Left hindlimb (tissue), 1 donor: ENCODE measurements around the gene TUSC7.

Experiments used
- DNase-seq: peaks from one replicate; pipeline ENCODE4 v3.0.0-alpha.2; 2018

TUSC7 gene

DNA sequence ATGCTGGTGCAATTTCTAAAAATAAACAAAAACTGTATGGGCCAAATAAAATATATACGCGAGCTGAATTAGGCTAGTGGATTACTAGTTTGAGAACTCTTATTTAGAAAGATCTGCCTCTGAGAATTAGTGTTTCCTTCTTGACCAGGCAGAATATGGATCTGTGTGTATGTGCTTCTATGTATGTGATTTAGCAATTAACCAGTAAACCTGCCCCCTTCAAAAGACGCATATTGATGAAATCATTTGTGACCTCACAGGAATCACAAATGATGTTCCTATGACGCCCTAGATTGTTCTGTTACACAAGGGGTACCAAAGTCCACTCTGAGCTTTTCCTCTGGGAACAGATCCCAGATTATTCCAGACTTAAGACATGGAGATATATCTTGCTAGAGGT is at the start of gene TUSC7:
Gene TUSC7, plus strand, starts transcription at position 301 of the 400 bp plus-strand sequence.
- no peak for DNase-seq

- DNase-seq: no peak
Measured at GRCh38 chr3:116661196-116661595, 48.4 kb upstream of the TUSC7 start.

- DNase-seq: no peak
Measured at GRCh38 chr3:116663161-116664110, 46.1 kb upstream of the TUSC7 start.

GRCh38 chr3:116667324-116667723 is 42.3 kb upstream of the TUSC7 start:
- DNase-seq: no peak

DNA sequence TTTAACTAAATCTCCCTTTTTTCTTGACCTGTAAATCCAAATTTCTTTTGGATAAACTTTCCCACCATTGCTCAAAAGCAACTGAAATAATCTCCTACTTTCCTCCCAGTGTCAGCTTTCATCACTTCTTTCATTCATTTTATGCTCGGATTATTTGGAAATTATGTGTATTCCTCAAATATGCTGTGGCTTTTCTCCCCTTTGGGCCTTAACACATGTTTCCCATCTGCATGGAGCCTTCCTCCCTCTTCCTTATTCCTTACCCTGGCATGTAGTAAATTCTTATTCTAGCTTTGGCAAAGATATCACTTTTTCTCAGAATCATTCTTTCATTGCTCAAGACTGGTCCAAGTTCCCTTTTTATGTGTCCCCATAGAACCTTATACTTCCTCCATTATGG is 41.8 kb upstream of the TUSC7 start:
- no peak for DNase-seq

DNA sequence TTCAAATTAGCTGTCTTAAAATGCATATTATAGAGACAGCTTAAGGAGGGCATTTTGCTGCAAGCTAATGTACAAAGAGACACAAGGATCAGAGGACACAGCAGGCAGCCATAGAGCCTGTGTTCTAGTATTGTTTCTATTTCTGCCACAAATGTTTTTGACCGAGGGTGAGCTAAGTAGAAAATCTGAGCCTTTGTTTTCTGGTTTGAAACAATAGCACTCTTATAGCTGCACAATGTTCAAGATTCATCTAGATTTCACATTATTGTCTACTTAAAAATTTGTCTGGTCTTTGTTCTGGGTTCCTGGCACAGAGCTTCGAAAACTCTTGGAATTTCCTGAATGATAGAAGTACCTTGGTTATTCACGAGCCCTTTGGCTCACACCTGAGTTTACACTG is 40.0 kb upstream of the TUSC7 start:
- DNase-seq: no peak

DNA sequence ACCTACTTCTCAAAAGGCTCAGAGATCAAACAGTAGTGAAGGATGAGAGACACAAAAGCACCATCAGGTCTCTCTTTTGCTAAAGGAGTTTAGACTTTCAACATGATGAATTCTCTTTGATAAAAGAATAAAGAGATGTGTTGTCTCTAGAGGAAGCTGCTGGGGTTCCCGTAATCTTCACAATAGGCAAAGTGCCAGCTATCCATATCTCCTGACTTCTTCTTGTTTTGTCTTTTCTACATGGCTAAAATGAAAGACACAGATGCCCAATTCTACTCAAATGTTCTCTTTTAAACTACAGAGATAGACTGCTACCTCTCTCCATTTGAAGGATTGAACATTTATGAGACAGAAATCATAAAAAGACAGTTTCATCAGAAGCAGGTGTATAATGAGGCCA is 38.4 kb upstream of the TUSC7 start:
- DNase-seq: no peak

GRCh38 chr3:116678853-116679252 is 30.7 kb upstream of the TUSC7 start:
- DNase-seq: no peak

DNA sequence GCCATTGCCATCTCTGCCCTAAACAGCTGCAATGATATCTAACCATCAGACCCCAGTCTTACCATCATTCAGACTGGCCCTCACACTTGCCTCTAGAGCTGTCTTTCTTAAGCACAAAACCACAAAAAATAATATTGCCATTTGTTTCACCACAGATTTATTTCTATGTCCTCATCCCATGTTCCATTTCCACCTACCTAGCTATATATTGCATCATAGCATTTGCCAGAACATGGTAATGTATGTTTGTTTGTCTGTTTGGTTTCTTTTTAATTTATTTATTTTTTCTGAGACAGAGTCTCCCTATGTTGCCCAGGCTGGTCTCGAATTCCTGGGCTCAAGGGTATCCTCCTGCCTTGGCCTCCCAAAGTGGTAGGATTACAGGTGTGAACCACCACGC is 18.5 kb upstream of the TUSC7 start:
- no peak for DNase-seq

GRCh38 chr3:116701070-116701469 is 8.5 kb upstream of the TUSC7 start:
- DNase-seq: no peak

GRCh38 chr3:116702334-116702733 is 7.2 kb upstream of the TUSC7 start:
- no peak for DNase-seq

GRCh38 chr3:116707531-116707930 is 2.0 kb upstream of the TUSC7 start:
- no peak for DNase-seq

DNA sequence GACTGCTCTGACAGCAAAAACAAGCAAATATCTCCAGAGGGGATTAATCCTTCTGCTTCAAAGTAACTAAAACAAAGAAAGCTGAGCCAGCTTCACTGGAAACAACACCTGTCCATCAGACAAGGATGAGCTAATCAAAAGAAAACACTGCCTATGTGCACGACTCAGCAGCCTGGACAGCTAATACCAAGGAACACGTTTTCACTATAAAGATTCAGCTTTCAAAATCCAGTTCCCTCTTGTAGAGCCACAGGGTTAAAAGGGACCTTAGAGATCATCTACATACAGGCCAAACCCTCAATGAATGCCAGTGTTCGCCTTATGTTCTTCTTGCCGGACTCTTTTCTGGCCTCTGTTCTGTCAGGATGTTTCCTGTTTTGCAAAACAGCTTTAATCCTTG is 6.9 kb downstream of the TUSC7 start:
- DNase-seq: no peak

- no peak for DNase-seq
Measured at GRCh38 chr3:116717566-116717965, 8.0 kb downstream of the TUSC7 start.

GRCh38 chr3:116728454-116728853 is 18.9 kb downstream of the TUSC7 start:
- DNase-seq: no peak

DNA sequence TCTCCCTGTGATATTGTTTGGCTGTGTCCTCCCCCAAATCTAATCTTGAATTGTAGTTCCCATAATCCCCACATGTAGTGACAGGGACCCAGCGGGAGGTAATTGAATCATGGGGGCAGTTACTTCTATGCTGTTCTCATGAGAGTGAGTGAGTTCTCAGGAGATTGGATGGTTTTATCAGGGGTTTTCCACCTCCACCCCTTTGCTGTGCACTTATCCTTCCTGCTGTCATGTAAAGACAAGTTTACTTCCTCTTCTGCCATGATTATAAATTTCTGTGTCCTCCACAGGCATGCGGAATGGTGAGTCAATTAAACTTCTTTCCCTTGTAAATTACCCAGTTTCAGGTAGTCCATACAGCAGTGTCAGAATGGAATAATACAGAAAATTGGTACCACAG is 24.7 kb downstream of the TUSC7 start:
- no peak for DNase-seq

GRCh38 chr3:116739678-116740077 is 30.1 kb downstream of the TUSC7 start:
- DNase-seq: no peak

GRCh38 chr3:116740293-116740692 is 30.7 kb downstream of the TUSC7 start:
- no peak for DNase-seq

GRCh38 chr3:116741467-116741866 is 31.9 kb downstream of the TUSC7 start:
- DNase-seq: no peak

DNA sequence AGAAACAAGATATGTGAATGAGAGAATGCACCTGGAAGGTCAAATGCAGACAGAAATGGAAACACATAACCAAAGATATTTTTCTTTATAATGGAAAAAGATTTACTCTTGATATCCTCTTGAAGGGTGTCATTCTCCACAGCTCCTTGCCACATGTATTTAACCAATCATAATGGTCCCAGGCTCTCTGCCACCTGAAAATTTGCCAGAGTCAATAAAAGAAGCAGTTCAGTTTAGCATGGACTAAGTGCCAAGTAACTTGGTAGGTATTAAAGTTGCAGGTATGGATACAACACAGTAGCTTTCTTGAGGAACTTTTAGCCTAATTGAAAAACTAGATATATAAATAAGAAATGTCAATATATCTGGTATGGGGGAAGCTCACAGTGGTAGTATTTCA is 33.5 kb downstream of the TUSC7 start:
- DNase-seq: no peak

GRCh38 chr3:116749388-116749787 is 39.8 kb downstream of the TUSC7 start:
- DNase-seq: no peak

DNA sequence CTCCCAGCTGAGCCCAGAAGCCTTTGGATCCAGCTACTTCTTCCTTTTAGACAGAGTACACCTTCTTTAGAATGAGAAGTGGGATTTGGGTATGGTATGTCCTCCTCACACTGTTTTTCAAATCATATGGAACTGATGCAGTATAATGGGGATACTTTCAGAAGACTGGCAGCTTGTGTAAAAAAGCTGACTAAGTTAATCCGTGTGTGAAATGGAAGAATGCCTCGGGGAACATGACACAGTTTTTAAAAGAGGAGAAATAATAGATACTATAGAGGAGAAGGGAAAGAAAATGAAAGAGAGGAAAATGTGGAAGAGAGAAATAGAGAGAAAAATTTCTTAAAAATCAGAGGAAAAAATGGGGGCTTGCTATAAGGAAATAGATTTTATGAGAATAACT is 47.7 kb downstream of the TUSC7 start:
- no peak for DNase-seq

DNA sequence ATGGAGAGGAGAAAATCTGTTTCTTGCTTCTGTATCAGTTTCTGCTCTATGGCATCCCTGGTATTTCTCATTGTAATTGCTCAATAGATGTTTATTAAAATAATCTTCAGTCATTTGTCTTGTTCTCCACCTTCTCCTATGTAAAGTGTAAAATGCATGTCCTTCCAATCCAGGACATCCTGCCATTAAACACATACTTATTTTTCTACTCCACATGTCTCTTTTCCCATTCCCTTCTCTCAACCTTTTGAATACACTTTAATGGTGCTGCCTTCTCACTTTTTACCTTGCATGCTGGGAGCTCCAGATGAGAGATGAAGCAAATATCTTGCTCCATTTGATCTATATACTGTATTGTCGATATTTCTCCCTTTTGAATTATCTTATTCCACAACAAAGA is 49.7 kb downstream of the TUSC7 start:
- DNase-seq: no peak
